HG02943 (cell line): Measurements from ENCODE around the gene UBIAD1.
"Not testable (repeated sequence)": the region's sequence is repeated elsewhere in the genome, so short reads cannot be mapped to it uniquely, and the experiment has no call there.

Experiments
- ATAC-seq: cut with Tn5 transposase; IDR thresholded peaks from one replicate; pipeline ENCODE4 v1.9.1; 2021; ENCODE audit warnings: mild to moderate bottlenecking, low read depth, moderate library complexity; ENCODE audit not compliant: unreplicated experiment

UBIAD1 gene

GRCh38 chr1:11272832-11273594 is at the start of gene UBIAD1:
UBIAD1 (plus strand) TSS chr1:11273198; CDS start chr1:11273532, 334 bp downstream.
- peak; percentile 81 for ATAC-seq

- ATAC-seq: no peak
Observed at GRCh38 chr1:11227106-11228077, 45.6 kb upstream of the UBIAD1 start.

GRCh38 chr1:11229203-11229602 is 43.8 kb upstream of the UBIAD1 start:
- ATAC-seq: no peak

- no peak for ATAC-seq
Observed at GRCh38 chr1:11233208-11233607, 39.8 kb upstream of the UBIAD1 start.

GRCh38 chr1:11237356-11237755 is 35.6 kb upstream of the UBIAD1 start:
- ATAC-seq: no peak

- ATAC-seq: no peak
Observed at GRCh38 chr1:11238311-11238710, 34.7 kb upstream of the UBIAD1 start.

GRCh38 chr1:11245248-11245647 is 27.8 kb upstream of the UBIAD1 start:
- no peak for ATAC-seq

- no peak for ATAC-seq
Observed at GRCh38 chr1:11245904-11246719, 26.9 kb upstream of the UBIAD1 start.

GRCh38 chr1:11248169-11248568 is 24.8 kb upstream of the UBIAD1 start:
- ATAC-seq: no peak

- ATAC-seq: no peak
Observed at GRCh38 chr1:11252538-11252937, 20.5 kb upstream of the UBIAD1 start.

- no peak for ATAC-seq
Observed at GRCh38 chr1:11253226-11253625, 19.8 kb upstream of the UBIAD1 start.

GRCh38 chr1:11256299-11256698 is 16.7 kb upstream of the UBIAD1 start:
- no peak for ATAC-seq

GRCh38 chr1:11262171-11263049 is 10.6 kb upstream of the UBIAD1 start, which contains the start of gene MTOR:
MTOR (minus strand) TSS chr1:11262551; CDS start chr1:11259409, 3,142 bp downstream.
- peak; percentile 96 for ATAC-seq

GRCh38 chr1:11266268-11267074 is 6.5 kb upstream of the UBIAD1 start:
- no peak for ATAC-seq

- ATAC-seq: not testable (repeated sequence)
Observed at GRCh38 chr1:11267350-11268337, 5.4 kb upstream of the UBIAD1 start.

- ATAC-seq: no peak
Observed at GRCh38 chr1:11272544-11272831, 510 bp upstream of the UBIAD1 start.

- peak; percentile 37 for ATAC-seq
Observed at GRCh38 chr1:11273595-11274234, 717 bp downstream of the UBIAD1 start.
